ENCODE results near the gene OTOF. TPM values are rescaled to one million over a fixed set of nuclear protein-coding genes. Genes with fewer than 3 reads are reported as not detected.

Gene OTOF
- total RNA-seq, 3 donors from 2014 or later, result 0.60 TPM; not detected in 2

DNA sequence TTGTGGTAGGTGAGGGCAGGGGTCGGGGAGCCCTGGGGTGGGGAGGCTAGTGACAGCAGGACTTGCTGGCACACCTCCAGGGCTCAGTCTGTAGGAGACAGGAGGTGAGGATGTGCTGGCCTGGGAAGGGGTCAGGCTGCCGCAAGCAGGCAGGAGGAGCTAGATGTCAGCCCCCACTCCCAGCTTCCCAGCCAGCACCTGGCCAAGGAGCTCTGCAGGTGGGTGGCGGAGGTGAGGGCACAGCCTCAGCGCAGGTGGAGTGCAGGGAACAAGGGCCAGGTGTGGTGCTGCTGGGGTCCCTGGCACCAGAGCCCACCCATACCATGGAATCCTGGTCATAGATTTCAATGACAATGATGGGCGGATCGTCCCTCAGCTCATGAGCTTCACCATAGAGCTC, 2.9 kb downstream of the OTOF start:
- TF ChIP-seq, protein P1, sequence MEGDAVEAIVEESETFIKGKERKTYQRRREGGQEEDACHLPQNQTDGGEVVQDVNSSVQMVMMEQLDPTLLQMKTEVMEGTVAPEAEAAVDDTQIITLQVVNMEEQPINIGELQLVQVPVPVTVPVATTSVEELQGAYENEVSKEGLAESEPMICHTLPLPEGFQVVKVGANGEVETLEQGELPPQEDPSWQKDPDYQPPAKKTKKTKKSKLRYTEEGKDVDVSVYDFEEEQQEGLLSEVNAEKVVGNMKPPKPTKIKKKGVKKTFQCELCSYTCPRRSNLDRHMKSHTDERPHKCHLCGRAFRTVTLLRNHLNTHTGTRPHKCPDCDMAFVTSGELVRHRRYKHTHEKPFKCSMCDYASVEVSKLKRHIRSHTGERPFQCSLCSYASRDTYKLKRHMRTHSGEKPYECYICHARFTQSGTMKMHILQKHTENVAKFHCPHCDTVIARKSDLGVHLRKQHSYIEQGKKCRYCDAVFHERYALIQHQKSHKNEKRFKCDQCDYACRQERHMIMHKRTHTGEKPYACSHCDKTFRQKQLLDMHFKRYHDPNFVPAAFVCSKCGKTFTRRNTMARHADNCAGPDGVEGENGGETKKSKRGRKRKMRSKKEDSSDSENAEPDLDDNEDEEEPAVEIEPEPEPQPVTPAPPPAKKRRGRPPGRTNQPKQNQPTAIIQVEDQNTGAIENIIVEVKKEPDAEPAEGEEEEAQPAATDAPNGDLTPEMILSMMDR (IDR thresholded peaks at IDR 0.05), result no peak
- ATAC-seq (no peak), DNase-seq (peak in 1 of 3 donors; percentile 29)
- Histone ChIP-seq H3K36me3 (ENCODE audit: low read depth) (no peaks in the 10 kb centered on the region), H3K4me3 (no peak overlapping the region), H3K9me3 (no peaks in the 10 kb centered on the region), H3K4me1 (ENCODE audit: low read depth) (no peaks in the 10 kb centered on the region)
- intact Hi-C loops (cut with DNase I, micrococcal nuclease), result no loop called here

DNA sequence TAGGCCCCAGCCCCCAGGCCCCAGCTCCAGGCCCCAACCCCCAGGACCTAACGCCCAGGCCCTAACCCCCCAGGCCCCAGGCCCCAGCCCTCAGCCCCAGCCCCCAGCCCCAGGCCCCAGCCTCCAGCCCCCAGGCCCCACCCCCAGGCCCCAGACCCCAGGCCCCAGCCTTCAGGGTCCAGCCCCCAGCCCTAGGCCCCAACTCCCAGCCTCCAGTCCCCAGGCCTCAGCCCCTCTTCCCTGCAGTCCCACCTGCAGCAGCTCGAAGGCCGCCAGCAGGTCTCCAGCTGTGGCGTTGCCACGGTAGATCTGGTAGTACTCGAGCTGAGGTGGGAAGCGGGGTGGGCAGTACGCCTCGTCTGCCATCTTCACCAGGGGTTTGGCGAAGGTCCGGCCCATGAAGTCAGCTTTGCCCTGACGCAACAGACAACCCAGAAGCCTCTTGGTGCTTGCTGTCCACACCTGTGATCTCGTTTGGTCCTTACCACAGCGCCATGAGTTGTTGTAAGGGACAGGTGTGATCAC, 3.6 kb downstream of the OTOF start:
- intact Hi-C loops (cut with DNase I, micrococcal nuclease), result no loop called here
- Histone ChIP-seq H3K4me1 (ENCODE audit: low read depth) (no peaks in the 10 kb centered on the region), H3K4me3 (no peak overlapping the region), H3K9me3 (peaks cover 1% of the 10 kb centered on the region), H3K36me3 (ENCODE audit: low read depth) (no peaks in the 10 kb centered on the region)
- no peak for ATAC-seq
- DNase-seq, result peak in 1 of 3 donors; percentile 36
- TF ChIP-seq, protein P1 (IDR thresholded peaks at IDR 0.05), result no peak

- DNase-seq, result no peak
- intact Hi-C loops (cut with DNase I, micrococcal nuclease), result no loop called here
- Histone ChIP-seq H3K9me3 (peaks cover 4% of the 10 kb centered on the region), H3K36me3 (ENCODE audit: low read depth) (no peaks in the 10 kb centered on the region), H3K4me1 (ENCODE audit: low read depth) (no peaks in the 10 kb centered on the region), H3K4me3 (no peak overlapping the region)
- no peak for ATAC-seq
- TF ChIP-seq, protein P1 (IDR thresholded peaks at IDR 0.05), result no peak
Measured at GRCh38 chr2:26473796-26474195, 4.1 kb downstream of the OTOF start.

DNA sequence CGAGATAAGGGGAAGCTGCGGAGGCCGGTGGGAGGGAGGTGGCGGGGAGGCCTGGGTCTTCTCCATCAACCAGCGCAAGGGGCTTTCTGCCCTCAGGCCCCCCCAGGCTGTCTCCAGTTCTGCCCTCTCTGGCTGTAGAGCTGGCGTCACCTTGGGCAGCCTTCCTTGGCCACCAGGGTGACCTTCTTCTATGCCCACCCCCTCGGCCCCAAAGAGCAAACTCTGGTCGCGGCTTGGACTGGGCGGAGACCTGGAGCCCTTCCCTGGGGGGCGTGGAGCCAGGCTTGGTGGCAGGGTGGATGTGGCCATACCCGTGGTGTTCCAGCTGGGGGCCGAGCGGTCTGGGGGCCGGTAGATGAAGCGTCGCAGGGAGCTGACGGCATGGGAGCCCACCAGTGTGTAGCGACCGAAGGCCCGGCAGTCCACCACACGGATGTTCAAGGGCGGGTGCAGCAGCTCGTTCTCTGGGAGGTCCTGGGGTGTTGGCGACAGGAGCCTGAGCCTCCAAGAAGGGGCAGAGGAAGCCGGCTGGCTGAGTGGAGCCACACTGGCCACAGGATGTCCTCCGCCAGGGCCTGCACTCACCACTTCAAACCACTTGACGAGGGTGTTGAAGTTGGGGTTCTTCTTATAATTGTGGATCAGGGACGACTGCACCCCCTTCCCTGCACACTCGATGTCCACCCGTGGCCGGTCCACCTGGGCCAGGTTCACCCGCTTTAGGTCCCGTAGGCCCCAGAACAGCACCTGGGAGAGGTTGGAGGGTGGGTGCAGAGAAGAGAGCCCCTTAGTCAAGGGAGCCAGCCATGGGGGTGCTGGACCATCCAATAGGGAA, 4.9 kb downstream of the OTOF start:
- Histone ChIP-seq H3K4me3 (no peak overlapping the region), H3K36me3 (ENCODE audit: low read depth) (no peaks in the 10 kb centered on the region), H3K9me3 (peaks cover 4% of the 10 kb centered on the region), H3K4me1 (ENCODE audit: low read depth) (no peaks in the 10 kb centered on the region)
- TF ChIP-seq, protein P1 (IDR thresholded peaks at IDR 0.05), result no peak
- DNase-seq, result peak in 1 of 3 donors; percentile 44
- ATAC-seq, result no peak
- intact Hi-C loops (cut with DNase I, micrococcal nuclease), result no loop called here

GRCh38 chr2:26471766-26472706, 5.9 kb downstream of the OTOF start:
- TF ChIP-seq, protein P1 (IDR thresholded peaks at IDR 0.05), result no peak
- DNase-seq (peak in 1 of 3 donors; percentile 25), ATAC-seq (no peak)
- no peaks in the 10 kb centered on the region for H3K4me1 ChIP-seq (ENCODE audit: low read depth)
- no peak overlapping the region for H3K4me3 ChIP-seq
- intact Hi-C loops (cut with DNase I, micrococcal nuclease), result no loop called here
- no peaks in the 10 kb centered on the region for H3K36me3 ChIP-seq (ENCODE audit: low read depth)
- peaks cover 4% of the 10 kb centered on the region for H3K9me3 ChIP-seq
